Spleen (tissue), 7 donors: ENCODE measurements around the gene ARSK.

ENCODE experiments used
- POLR2AphosphoS5 ChIP-seq, 3 donors: sonication (generic); formaldehyde crosslinking; IDR thresholded peaks; one replicate each; pipeline ENCODE4 v1.5.1; 2017; ENCODE audit warnings: antibody characterized with exemption in 3 of 3
- TF ChIP-seq, protein P1 (sequence below), 11 experiments: fragments of 200-600 bp in 7 of 11; fragments of 450-650 bp in 4 of 11; sonication (generic) in 4 of 11; IDR thresholded peaks in 8 of 11; conservative IDR thresholded peaks in 3 of 11; 1 replicate in 7 of 11; 2 replicates in 4 of 11; pipeline versions ENCODE4 v1.4.0 to v1.8.0; 2016 to 2021; ENCODE audit warnings: antibody characterized with exemption in 11 of 11, inconsistent platforms in 4 of 11, mild to moderate bottlenecking in 1 of 11
- donor health status: DM: no; HTN: no; CAD: no; lungs with moderate emphysema.
- donor health status: DM: no; HTN: no; CAD: no.
- donor health status: DM: no; HTN: no; CAD: no.

DNA sequence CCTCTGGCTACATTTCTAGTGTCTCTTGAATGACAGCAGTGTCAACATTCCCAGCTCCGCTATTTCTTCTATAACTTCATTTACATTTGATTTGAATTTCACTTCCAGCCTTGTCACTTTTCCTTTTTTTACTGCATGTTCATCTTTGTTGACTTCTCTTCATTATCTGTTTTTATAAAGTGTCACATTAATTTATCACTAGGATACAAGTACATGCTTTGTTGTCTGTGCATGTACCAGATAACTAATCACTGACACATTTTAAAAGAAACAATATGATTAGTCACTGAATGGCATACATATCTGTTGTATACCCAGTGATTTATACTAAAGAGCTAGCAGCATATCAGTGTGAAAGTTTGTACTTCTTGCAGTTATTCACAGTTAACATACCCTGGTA, 29.1 kb downstream of the ARSK start:
- TF ChIP-seq, protein P1, sequence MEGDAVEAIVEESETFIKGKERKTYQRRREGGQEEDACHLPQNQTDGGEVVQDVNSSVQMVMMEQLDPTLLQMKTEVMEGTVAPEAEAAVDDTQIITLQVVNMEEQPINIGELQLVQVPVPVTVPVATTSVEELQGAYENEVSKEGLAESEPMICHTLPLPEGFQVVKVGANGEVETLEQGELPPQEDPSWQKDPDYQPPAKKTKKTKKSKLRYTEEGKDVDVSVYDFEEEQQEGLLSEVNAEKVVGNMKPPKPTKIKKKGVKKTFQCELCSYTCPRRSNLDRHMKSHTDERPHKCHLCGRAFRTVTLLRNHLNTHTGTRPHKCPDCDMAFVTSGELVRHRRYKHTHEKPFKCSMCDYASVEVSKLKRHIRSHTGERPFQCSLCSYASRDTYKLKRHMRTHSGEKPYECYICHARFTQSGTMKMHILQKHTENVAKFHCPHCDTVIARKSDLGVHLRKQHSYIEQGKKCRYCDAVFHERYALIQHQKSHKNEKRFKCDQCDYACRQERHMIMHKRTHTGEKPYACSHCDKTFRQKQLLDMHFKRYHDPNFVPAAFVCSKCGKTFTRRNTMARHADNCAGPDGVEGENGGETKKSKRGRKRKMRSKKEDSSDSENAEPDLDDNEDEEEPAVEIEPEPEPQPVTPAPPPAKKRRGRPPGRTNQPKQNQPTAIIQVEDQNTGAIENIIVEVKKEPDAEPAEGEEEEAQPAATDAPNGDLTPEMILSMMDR (IDR thresholded peaks at IDR 0.05 in 8 of 11, conservative IDR thresholded peaks at IDR 0.05 in 3 of 11), result no peak
- TF ChIP-seq POLR2AphosphoS5 (IDR thresholded peaks at IDR 0.05), result no peak
